ENCODE measurements around the gene JPH3.

- TF ChIP-seq CTCF (IDR thresholded peaks at IDR 0.05) (no peak), POLR2A (IDR thresholded peaks at IDR 0.05) (no peak)
Measured at GRCh38 chr16:87727346-87727745, 125.0 kb downstream of the JPH3 start.

Measured in testis (tissue), 2 donors.